GM10847 (cell line): ENCODE results near the gene CORO2B.

ENCODE experiments used
- POLR2A ChIP-seq: IDR thresholded peaks from 2 replicates; pipeline ENCODE4 v1.6.1; 2011; ENCODE audit not compliant: insufficient read length; ENCODE audit errors: extremely low read depth

CORO2B gene

DNA sequence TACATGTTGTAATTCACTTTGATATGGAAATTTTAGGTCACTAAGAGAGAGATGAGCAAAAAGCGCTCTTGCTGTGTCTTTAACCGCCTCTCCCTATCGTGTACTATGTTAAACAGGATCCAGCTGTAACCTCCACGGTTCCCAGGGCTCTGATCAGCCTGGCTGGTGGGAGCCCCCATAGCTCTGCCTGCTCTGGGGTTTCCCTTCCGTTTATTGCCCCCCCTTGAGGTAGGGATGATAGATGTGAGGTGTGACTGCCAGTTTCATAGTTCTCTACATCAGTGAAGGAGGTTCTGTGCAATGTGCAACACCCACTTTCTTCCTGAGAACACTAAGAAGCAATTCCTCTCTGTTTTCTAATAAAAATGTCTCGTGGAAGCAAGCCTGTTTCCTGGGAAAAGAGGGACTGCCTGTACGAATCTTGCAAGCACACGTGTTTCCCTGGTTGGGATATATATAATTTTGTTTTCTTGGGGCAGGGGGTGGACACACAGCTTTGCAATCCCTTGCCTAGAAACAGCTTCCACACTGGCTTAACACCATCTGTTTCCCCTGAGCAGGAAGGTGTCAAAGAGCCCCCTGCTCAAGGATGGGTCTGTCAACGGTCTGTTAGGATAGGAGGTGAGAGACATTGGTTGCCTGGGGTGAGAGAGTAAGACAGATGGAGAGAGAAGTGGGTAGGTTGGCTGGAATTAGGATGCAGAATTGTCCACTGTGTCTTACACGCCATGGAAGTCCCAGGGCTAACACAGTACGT lies 23.8 kb downstream of the CORO2B start:
- no peak for TF ChIP-seq POLR2A

DNA sequence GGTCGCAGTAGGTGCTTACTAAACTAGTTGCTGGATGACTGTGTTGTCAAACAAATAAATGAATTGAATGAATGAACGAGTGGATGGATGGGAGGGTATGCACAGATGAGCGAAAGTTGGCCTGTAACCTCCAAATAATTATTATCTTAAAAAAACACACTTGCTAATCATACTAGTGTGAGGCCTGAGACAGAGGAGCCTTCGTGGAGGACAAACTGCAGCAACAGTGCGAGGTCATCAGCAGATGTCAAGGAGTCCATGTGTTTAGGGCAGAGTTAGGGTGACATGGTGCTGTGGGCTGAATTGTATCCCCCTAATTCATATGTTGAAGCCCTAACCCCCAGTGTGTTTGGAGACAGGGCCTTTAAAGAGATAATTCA lies 24.4 kb downstream of the CORO2B start:
- TF ChIP-seq POLR2A: no peak

DNA sequence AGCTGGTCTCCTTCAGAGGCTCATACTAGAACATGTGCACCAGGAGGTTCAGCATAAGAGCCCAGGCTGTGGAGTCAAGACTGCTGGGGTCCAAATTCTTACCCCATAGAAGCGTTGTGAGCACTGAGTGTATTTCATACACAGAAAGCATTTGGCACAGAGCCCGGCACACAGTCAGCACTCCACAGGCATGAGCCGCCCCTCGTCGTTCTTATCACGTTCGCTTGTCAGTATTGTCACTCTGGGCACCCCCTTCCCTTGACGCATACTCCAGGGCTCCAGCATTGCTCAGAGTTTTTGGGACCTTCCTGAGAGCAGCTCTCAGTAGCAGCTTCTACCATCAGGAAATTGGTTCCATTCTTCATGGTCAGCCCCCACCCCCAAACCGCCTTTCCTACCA lies 25.2 kb downstream of the CORO2B start:
- no peak for TF ChIP-seq POLR2A

DNA sequence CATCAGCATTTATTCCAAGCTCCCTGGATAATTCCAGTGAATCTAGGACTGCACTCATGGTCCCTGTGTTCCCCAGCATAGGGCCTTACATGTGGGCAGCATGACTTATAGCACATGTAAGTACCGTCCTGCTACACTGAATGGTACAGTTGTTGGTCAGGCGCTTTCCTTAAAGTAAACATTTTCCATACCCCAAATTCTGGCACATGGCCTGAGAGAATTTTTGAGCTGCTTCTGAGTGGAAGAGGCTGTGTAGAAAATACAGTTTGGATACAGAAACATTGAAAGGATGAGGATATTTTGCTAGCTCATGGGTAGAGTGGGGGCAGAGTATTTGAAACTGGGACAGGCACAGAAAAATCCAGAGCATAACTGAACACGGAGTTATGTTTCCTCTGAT lies 27.6 kb downstream of the CORO2B start:
- TF ChIP-seq POLR2A: no peak

DNA sequence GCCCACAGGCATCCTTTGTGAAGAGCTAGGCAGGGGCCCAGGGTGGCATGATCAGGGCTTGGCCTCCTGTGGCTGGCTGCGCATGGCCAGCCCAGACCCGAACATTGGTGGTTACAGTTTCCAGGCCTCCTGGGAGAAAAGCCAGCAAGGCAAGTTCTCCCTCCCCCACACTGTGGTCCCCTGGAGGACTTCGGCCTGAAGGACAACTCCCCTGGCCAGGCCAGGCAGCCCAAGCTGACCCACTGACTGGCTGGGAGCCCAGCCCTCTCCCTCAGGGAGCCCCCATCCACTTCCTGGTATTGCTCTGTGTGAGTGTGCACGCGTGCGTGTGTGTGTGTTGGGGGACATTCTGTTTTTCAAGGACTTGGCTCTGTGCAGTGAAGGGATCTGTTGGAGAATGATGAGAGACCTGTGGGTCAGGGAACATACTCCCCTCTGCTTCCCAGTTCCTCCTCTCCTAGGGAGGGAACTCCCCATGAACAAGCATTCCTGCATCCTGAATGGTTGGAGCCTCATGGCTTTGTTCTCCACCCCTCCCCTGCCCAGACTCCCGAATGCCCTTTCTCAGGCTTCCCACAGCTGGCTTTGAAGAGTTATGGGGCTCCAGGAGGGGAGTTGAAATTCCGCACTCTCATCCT lies 29.5 kb downstream of the CORO2B start:
- TF ChIP-seq POLR2A: no peak

DNA sequence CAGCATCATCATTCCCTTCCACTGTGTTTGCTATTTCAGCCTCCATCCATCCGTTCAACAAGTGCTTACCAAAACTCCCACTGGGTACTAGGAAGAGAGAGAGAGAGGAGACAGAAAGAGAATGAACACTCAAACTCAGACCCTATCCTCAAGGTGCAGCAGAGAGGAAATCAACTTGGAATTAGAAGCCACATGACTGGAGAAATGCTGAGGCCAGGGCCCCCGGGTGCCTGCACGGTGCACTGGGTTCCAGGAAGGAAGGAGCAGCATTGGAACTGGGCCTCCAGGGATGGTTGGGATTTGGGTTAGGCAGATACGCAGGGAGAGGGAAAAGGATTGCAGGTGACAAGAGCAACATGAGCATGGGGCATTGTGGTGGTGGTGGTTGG lies 30.0 kb downstream of the CORO2B start:
- no peak for TF ChIP-seq POLR2A

DNA sequence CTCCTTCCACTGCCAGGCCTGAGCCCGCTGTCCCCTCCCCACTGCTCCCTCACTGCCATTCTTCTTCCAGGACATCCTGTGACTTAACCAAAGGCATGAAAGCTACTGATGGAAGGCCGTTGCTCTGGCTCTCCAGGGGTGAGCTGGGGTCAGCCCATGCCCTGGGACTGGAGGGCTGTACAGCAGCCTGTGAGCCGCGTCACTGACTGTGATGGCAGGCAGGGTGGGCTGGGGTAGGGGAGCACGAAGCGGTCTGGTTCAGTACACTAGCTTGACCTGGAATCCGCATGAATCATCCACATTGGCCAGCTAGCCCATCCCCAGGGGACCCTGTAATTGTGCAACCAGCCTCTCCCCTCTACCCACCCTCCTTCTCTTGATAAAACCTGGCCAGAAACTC lies 30.8 kb downstream of the CORO2B start:
- no peak for TF ChIP-seq POLR2A

DNA sequence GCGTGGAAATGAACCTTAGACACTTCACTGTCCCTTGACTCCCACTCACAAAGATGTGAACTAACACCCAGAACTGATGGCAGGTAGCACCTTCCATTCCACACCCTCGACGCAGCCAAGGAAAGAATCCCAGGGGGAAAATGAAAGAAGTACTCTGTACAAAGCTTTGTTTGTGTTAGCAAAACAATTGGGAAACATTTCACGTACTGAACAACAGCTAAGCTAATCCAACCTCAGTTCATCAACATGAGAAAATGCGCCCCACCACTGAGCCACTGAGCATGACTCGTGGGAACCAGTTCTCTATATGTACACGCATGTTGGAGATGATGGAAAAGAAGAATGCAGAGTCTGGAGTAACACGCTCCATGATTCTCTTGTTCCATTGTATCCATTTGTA lies 32.0 kb downstream of the CORO2B start:
- TF ChIP-seq POLR2A: no peak

DNA sequence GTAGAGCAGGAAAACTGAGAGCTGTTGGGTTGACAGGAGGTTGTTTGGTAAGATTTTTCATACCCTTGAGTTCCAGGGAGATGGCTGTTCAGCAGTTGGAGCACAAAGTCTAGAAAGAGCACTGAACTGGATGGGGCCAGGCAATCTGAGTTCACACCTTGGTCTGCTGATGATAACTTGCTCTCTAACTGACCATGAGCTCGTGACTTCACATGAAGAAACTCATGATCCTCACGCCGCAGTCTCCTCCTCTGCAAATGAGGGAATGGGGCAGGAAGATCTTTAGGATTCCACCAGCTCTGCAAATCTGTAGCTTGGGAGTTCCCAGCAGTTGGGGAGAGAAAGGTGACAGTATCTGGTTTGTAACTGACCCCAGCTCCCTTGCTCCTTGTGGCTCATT lies 33.7 kb downstream of the CORO2B start:
- no peak for TF ChIP-seq POLR2A

DNA sequence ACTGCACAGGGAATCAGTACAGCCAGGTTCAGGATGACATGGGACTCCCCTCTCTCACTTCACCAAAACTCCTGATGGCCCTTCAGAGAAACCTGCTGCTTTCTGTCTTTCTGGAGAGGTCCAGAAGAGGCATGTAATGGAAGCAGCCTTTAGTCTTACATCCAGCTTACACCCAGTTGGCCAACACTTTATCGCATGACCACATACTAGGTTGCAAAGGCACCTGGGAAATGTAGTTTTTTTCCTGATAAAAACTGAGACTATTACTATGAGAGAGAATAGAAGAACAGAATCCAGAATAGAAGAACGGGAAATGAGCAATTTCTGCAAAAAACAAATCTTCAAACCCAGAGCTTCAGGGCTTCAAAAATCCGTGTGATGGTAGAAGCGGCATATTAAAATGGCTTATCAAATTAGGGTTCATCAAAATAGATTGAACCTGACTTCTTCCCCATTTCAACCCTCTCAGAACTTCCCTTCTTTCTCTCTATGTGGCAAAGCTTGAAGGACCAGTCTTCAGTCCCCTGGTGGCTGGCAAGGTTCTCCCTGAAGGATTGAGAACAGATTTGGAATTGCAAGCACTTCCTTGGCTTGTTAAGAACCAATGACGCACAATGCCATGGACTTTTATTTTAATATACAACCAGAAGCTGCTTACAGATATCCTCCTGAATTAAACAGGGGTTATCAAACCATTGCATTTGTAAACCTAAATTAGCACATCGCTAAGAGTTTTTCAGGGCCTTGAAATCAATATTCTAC lies 34.4 kb downstream of the CORO2B start:
- no peak for TF ChIP-seq POLR2A

DNA sequence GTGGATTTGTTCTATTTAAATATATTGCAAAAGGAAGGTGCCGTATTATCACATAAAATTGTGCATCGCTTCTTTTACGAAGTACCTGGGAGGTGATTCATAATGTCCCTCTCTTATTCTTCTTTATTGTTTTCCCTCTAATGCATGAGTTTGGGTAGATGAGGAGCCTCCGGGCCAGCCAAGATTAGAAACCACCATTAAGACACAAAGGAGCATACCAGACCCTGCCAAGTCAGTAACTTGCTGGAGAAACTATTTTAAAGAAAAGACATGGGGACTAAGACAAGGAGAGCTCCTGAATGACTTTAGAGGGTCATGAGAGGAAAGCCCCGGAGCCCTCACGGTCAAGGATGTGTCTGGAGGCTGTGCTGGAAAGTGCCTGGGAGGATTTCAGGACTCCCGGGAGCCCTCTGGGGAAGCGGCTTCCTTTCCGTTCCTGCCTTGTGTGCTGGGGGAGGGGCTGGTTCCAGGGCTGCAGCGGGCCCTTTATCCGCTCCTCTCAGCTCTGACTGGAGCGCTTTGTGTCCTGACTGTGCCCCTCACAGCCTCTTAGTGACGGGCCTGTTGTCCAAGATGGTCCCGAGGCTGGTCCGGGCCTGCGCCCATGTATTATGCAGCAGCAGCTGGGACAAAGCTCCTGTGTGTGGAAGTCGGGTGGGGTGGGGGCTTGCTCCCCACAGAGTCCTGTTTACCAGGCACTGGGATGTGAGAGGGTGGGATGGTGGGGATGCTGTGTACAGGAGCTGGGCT lies 35.7 kb downstream of the CORO2B start:
- TF ChIP-seq POLR2A: no peak

DNA sequence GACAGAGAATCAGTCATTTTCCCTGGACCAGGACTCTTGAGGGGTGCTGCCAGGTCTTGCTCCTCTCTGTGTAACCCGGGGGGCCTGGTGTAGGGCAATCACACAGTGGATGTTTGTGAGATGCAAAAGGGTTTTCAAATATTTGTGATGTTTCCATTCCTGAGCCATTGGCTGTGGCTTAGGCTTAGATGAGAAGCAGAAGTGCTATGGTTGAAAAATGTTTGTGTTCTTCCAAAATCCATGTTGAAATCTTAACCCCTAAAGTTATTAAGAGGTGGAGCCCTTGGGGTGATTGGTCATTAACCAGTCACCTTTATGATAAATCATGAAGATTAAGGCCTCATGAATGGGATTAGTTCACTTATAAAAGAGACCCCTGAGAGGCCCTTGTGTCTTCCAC lies 36.5 kb downstream of the CORO2B start:
- no peak for TF ChIP-seq POLR2A

DNA sequence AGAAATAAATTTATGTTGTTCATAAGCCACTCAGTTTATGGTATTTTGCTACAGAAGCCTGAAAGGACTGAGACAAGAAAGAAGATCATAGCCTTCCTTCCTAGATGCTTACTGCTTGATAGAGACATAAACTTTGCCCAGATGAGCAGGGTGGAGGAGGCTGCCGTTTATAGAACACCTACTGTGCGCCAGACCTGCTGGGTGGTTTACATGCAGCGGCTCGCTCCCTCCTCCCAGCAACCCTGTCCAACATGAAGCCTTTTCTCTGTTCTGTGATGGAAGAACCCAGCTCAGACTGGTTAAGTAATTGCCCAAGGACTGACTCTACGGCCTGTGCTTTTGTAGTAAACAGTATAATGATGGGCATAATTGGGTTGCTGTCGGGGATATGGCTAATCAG lies 37.0 kb downstream of the CORO2B start:
- no peak for TF ChIP-seq POLR2A

DNA sequence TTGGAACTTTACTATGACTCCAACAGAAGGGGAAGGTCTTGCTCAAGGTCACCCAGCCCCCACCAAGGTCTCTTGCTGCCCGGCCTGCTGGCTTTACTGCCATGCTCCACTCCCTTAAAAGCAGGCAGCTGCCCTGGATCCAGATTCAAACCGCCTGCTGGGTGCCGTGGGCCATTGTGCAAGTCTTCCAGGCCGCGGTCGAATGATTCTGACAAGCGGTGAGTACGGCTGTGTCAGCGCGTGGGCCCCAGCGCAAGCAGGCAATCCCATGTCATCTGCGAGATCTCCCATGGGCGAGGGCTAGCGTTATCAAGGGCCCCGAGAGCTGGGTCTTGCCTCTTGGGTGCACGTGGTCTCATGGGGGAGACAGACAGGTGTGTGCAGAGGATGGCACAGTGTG lies 37.6 kb downstream of the CORO2B start:
- TF ChIP-seq POLR2A: no peak

DNA sequence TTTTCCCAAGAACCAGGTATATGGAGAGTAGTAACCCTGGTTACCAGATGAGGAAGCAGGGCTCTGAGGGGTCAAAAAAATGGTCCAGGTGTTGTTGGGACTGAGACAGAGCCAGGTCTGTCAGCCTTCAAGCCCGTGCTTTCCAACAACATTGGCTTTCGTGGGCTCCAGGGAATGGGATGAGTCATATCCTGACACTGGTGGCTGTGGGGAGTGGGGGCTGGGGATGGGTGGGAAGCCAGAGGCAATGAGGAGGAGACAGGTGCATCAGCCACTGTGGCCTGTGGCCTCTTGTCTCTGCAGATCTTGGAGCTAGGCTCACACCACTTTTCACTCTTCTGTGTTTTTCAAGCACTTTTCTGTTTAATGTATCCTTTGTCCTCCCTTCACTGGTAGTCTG lies 38.2 kb downstream of the CORO2B start:
- no peak for TF ChIP-seq POLR2A

DNA sequence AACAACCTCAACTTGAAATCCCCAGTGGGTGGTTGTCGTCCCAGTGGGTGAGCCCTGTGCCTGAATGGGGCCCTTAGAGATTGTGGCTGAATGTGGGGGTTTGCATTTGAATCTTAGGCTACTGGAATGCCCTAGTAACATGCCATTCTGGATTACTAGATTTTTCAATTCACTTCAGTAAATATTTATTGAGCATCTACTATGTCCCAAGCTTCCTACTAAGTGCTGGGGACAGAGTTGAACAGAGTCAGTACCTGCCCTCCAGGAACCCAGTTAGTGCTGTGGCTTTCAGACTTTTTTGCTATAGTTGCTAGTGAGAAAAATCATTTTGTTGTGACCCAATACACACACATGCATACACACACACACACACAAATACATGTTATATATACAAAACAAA lies 39.0 kb downstream of the CORO2B start:
- no peak for TF ChIP-seq POLR2A
